GM18508 (cell line): ENCODE measurements around the gene XRN2.
A peak's percentile ranks its signal among the peaks of the same experiment; 100 is the strongest.

Experiments used
- ATAC-seq: cut with Tn5 transposase; IDR thresholded peaks from one replicate; pipeline ENCODE4 v1.9.1; 2021; ENCODE audit warnings: moderate number of reproducible peaks; ENCODE audit not compliant: insufficient read depth, unreplicated experiment

The XRN2 gene, protein sequence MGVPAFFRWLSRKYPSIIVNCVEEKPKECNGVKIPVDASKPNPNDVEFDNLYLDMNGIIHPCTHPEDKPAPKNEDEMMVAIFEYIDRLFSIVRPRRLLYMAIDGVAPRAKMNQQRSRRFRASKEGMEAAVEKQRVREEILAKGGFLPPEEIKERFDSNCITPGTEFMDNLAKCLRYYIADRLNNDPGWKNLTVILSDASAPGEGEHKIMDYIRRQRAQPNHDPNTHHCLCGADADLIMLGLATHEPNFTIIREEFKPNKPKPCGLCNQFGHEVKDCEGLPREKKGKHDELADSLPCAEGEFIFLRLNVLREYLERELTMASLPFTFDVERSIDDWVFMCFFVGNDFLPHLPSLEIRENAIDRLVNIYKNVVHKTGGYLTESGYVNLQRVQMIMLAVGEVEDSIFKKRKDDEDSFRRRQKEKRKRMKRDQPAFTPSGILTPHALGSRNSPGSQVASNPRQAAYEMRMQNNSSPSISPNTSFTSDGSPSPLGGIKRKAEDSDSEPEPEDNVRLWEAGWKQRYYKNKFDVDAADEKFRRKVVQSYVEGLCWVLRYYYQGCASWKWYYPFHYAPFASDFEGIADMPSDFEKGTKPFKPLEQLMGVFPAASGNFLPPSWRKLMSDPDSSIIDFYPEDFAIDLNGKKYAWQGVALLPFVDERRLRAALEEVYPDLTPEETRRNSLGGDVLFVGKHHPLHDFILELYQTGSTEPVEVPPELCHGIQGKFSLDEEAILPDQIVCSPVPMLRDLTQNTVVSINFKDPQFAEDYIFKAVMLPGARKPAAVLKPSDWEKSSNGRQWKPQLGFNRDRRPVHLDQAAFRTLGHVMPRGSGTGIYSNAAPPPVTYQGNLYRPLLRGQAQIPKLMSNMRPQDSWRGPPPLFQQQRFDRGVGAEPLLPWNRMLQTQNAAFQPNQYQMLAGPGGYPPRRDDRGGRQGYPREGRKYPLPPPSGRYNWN

GRCh38 chr20:21303061-21303871 lies at the start of gene XRN2:
Gene XRN2, plus strand, starts transcription at chr20:21303331. Its CDS starts 68 bp downstream, at chr20:21303399.
- ATAC-seq: peak; percentile 78

GRCh38 chr20:21257192-21257591 lies 45.9 kb upstream of the XRN2 start:
- no peak for ATAC-seq

DNA sequence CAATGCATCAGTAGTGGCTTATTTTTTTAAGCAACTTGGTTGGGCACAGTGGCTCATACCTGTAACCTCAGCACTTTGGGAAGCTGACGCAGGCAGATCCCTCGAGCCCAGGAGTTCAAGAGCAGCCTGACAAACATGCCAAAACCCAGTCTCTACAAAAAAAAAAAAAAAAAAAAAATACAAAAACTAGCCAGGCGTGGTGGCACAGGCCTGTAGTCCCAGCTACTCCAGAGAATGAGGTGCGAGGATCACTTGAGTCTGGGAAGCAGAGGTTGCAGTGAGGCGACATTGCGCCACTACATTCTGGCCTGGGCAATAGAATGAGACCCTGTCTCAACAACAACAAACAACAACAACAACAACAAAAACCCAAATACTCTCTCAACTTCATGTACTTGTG lies 44.7 kb upstream of the XRN2 start:
- ATAC-seq: no peak

DNA sequence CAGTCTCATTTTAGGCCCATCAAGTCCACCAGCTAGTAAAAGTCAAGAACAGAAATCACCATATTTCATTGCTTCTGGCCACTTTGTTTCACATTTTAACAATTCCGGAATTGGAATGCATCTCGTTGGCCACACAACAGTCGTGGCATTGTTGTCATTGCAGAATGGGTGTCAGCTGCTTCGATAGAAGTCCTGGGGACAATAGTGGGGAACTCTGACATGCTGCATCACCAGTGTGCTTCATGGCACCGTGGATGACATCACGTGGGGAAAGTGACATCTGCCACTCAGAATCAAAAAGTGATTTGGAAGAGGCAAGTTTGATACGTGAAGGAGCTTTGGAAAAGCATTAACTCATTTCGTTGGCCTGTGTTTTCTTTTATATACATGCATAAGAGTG lies 43.8 kb upstream of the XRN2 start:
- ATAC-seq: no peak

GRCh38 chr20:21262812-21263211 lies 40.3 kb upstream of the XRN2 start:
- ATAC-seq: no peak

DNA sequence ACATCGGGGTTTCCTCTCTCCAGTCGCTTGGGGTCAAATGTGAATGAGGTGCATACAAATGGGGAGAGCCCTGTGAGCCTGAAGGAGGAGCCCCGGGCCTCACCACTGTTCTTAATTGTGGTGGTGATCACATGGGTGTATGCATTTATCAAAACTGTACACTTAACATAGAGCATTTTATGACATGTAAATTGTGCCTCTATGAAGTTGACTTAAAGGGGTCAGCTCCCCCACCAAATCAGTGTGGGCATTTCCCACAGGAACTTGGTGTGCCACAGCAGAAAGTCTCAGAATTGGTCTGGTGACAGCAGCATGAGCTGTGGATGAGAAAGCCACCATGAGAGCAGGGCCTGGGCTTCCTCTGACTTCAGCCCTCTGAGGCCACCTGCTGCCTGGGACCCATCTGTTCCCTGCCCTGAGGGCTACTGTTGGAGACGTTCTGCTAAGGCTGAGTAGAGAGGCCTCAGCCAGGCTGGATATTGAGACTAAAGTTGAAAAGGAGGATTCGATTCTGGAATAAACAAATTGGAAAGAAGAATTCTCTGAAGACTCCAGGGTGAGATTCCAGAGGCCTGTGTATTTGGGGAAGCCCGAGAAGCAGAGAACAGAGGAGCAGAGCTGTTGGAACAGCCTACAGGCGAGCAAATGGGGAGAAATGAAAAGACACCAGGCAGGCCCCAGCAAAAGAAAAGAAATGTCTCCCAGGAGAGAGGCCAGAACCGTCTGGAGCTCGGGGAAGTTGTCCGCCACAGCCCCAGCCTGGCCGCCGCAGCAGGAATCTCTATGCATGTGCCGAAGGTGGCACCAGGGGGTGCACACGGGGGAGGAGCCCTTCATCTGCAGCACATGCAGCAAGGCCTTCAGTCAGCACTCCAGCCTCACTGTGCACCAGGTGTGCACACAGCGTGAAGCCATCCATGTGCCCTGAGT lies 37.6 kb upstream of the XRN2 start:
- ATAC-seq: no peak

GRCh38 chr20:21266191-21266536 lies 37.0 kb upstream of the XRN2 start:
- ATAC-seq: no peak

DNA sequence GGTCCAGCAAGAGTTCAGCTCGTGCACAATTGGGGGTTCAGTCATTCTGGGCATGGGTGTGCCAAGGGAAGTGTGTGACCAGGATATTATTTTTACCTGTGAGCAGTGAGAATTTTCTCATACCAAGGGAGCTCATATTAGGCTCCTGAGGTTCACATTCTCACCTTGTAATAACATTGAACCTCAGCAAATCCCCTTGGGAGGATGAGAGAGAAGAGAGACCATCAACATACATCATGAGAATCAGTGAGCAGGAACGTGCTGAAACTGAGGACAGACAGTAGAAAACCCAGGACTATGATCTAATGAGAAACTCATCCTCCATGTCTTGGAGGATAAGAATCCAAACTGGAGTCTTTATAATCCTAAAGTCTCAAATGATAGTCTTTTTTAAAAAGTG lies 33.4 kb upstream of the XRN2 start:
- ATAC-seq: no peak

DNA sequence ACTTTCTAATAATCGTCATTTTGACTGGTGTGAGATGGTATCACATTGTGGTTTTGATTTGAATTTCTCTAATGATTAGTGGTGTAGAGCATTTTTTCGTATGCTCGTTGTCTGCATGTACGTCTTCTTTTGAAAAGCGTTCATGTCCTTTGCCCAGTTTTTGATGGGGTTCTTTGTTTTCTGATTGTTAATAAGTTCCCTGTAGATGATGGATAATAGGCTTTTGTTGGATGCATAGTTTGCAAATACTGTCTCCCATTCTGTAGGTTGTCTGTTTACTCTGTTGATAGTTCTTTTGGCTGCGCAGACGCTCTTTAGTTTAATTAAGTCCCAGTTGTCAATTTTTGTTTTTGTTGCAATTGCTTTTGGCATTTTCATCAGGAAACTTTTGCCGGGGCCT lies 32.3 kb upstream of the XRN2 start:
- ATAC-seq: no peak

DNA sequence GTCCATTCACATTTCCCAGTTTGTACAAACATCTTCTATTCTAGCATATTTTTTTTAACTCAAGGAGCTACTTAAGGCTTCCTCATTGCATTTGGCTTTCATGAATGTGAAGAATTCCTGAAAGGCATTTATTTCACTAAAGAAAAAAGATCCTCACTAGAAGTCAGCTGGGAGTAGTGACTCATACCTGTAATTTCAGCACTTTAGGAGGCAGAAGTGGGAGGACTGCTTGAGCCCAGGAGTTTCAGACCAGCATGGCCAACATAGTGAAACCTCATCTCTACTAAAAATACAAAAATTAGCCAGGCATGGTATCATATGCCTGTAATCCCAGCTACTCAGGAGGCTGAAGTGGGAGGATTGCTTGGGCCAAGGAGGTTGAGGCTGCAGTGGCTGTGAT lies 30.9 kb upstream of the XRN2 start:
- no peak for ATAC-seq

GRCh38 chr20:21272679-21273078 lies 30.5 kb upstream of the XRN2 start:
- ATAC-seq: no peak

DNA sequence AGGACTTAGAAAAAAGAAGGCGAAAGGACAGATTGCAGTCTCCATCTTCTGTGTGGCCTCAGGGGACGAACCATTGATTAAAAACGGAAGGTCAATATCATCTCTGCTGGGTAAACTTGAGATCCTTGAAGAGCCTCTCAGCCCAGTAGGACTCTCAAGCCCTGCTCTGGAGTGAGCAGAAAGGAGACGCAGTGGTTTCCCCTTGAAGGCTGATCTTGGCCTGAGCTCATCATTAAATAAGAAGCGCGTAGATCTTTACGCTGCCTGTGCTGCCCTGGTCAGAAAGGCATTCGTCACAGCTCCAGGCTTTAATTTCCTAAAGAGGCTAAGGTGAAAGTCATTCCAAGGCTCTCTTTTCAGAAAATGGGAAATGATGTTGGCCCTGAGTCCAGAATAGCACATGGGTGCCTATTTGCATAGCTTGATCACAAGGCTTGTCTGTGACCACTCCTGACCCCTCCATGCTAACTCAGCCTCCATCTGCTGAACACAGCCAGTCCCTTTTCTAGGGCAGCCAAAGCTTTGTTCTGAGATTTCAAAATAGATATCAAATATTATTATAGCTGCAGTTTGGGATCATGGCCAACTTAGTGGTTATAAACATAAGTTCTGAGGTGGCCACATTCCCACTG lies 29.3 kb upstream of the XRN2 start:
- ATAC-seq: no peak

- ATAC-seq: no peak
Observed at GRCh38 chr20:21278829-21279228, 24.3 kb upstream of the XRN2 start.

DNA sequence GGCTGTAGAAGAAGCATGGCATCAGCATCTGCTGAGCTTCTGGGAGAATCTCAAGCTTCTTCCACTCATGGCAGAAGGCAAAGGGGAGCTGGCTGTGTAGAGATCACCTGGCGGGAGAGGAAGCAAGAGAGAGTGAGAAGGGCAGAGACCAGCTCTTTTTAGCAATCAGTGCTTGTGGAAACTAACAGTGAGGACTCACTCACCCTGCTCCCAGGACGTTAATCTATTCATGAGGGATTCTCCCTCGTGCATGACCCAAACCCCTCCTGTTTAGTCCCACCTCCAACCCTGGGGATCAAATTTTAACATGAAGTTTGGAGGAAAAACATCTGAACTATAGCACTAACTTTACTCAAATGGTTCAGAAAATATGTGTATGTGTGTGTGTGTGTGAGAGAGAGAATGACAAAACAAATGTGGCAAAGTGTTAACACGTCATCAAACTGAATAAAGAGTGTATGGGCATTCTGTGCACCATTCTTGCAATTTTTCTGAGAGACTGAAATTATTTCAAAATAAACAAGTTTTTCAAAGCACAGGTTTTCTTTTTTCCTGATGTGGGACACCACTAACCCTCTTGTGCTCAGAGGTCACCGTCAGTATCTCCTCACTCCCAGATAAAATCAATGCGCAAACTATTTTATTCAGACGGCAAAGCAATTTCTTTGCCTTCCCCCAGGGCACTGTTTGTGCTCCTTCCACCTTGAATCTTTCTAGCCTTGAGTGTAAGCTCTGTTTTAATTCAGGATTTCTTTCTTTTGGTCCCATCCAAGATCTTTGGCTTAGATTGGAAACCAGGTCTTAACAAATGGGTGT lies 23.2 kb upstream of the XRN2 start:
- ATAC-seq: no peak

DNA sequence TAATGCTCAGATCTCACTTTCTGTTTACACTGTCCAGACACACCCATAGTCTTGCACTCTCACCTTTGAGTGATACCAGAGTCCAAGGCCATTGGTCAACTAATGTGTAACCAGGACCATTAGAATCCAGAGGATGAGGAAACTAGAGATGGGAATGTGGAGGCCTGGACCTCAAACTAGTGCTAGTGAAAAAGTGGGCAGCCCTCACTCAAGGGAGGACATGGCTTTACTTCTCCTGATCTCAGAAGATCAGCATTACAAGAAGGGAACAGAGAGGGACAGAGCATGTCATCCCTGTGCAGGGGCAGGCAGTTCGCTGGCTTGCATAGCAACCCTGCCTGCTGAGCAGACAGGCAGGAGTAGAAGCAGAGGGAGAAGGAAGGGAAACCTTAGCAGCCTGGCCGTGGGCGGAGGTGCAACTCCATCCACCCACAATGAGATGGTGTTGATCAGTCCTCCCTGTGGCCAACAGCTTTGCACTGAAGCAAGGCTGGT lies 22.6 kb upstream of the XRN2 start:
- no peak for ATAC-seq

DNA sequence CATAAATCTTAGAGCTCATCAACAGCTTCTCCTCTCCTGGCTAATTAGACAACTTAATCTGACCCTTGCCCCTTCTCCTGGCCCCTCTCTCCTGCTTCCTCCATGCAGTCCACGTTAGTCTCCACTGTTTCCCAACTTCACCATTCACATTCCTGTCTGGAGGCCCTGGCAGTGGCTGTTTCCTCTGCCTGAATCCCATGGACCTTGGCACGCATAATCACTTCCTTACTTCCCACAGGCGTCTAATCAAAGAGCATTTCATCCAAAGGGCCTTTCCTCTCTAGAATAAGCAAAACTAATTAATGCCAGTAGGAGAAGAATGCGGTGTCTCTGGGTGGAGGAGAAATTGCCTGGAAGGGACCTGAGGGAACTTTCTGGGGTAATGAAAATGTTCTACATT lies 16.4 kb upstream of the XRN2 start:
- ATAC-seq: no peak

DNA sequence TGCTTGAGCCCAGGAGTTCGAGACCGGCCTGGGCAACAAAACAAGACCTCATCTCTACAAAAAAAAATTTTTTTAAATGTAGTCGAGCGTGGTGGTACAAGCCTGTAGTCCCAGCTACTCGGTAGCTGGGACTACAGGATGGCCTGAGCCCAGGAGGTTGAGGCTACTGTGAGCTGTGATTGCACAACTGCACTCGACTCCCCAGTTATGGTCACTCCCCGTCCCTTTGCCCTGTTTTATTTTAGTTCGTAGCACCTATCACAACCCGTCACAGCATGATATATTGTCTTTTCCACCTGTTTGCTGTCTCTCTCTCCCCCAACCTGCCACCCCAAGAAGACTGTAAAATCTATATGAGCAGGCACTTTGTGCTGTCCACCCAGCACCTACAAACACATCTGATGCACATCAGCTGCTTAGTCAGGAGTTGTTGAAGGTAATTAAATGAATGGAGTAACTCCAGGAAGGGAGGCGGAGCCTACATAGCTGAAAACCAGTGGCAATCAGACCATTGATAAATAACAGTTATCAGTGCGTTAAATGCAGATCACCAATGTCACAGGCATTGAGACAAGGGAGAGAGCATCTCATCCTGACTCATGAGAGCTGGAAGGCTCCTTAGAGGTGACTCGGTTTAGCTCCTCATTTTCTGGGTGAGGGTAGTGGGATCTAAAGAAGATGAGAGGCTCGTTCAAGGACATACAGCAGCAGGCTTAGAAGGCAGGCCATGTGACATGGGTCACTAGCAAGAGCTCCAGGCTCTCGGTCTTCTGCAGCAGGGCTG lies 14.4 kb upstream of the XRN2 start:
- ATAC-seq: no peak
